IMR-90 (cell line): ENCODE data around the gene CSNK1D. TPM values are rescaled to one million over a fixed set of nuclear protein-coding genes. Genes with fewer than 3 reads are reported as not detected.

Experiments used
- ATAC-seq: fragments of 200-7000 bp; cut with Tn5 transposase; 2 replicates; pipeline ENCODE4 v1.9.1; 2020; ENCODE audit warnings: low read depth, mild to moderate bottlenecking, moderate library complexity
- BruUV-seq: library from RNA; stranded (reverse); fragments of 400-500 nt; replicated peaks from 2 replicates; lab custom pipeline; 2021; lab: Mats Ljungman, UMichigan
- CTCF ChIA-PET: fragments of 300-600 bp; formaldehyde crosslinking; extraction: SDS; loops from one replicate; lab custom pipeline; 2021; ENCODE audit warnings: antibody characterized with exemption; lab: Yijun Ruan, JAX
- POLR2A ChIA-PET: fragments of 300-600 bp; sonication (Branson Sonifier 250); formaldehyde crosslinking; loops from one replicate; lab custom pipeline; 2022; ENCODE audit warnings: antibody characterized with exemption; ENCODE audit not compliant: unreplicated experiment; lab: Charles Lee
- DNase-seq: peaks from one replicate; pipeline ENCODE4 v3.0.0; 2013
- H2AFZ ChIP-seq: replicated peaks from 2 replicates; pipeline ENCODE3; 2013; ENCODE audit warnings: low read length, mild to moderate bottlenecking; ENCODE audit not compliant: poor library complexity
- H2AK5ac ChIP-seq: 2 replicates; pipeline ENCODE4 v1.6.1; 2013; ENCODE audit warnings: low read depth, low read length, inconsistent platforms
- H2AK9ac ChIP-seq: replicated peaks from 2 replicates; pipeline ENCODE3; 2013; ENCODE audit warnings: mild to moderate bottlenecking, low read depth, low read length, moderate library complexity; ENCODE audit not compliant: poor library complexity
- H2BK120ac ChIP-seq: 2 replicates; pipeline ENCODE4 v1.6.1; 2013; ENCODE audit warnings: low read depth, low read length, inconsistent platforms
- H2BK15ac ChIP-seq: 3 replicates; pipeline ENCODE4 v1.6.1; 2013; ENCODE audit warnings: low read depth, low read length, inconsistent platforms
- H2BK20ac ChIP-seq: 2 replicates; pipeline ENCODE4 v1.6.1; 2013; ENCODE audit warnings: low read depth, mild to moderate bottlenecking, inconsistent platforms, low read length, moderate library complexity
- H2BK5ac ChIP-seq: 2 replicates; pipeline ENCODE4 v1.6.1; 2013; ENCODE audit warnings: mild to moderate bottlenecking, low read depth, low read length, inconsistent platforms; ENCODE audit not compliant: poor library complexity, severe bottlenecking
- H3K14ac ChIP-seq: replicated peaks from 2 replicates; pipeline ENCODE4 v1.6.1; 2013; ENCODE audit warnings: low read depth, low read length, inconsistent platforms
- H3K18ac ChIP-seq: 2 replicates; pipeline ENCODE4 v1.6.1; 2013; ENCODE audit warnings: low read depth, low read length, control low read depth
- H3K23ac ChIP-seq: 2 replicates; pipeline ENCODE4 v1.6.1; 2013; ENCODE audit warnings: low read depth, low read length, inconsistent platforms
- H3K27ac ChIP-seq: 2 replicates; pipeline ENCODE4 v1.5.1; 2013; ENCODE audit warnings: mild to moderate bottlenecking, control low read depth, low read length; ENCODE audit not compliant: insufficient read depth
- H3K27me3 ChIP-seq: 2 replicates; pipeline ENCODE4 v1.6.1; 2013; ENCODE audit warnings: low read length; ENCODE audit not compliant: control insufficient read depth, insufficient read depth
- H3K36me3 ChIP-seq: 2 replicates; pipeline ENCODE4 v1.6.1; 2013; ENCODE audit warnings: low read length, mixed read lengths; ENCODE audit not compliant: control insufficient read depth, insufficient read depth
- H3K4ac ChIP-seq: 2 replicates; pipeline ENCODE4 v1.6.1; 2013; ENCODE audit warnings: low read depth, low read length, inconsistent platforms
- H3K4me1 ChIP-seq: 2 replicates; pipeline ENCODE4 v1.6.1; 2013; ENCODE audit warnings: low read length, mixed read lengths; ENCODE audit not compliant: control insufficient read depth, insufficient read depth
- H3K4me2 ChIP-seq: 2 replicates; pipeline ENCODE4 v1.6.1; 2013; ENCODE audit warnings: low read depth, mild to moderate bottlenecking, control low read depth, low read length, moderate library complexity
- H3K4me3 ChIP-seq: 2 replicates; pipeline ENCODE4 v1.5.1; 2013; ENCODE audit warnings: low read depth, mild to moderate bottlenecking, control low read depth, low read length, moderate library complexity; ENCODE audit not compliant: insufficient read depth
- H3K56ac ChIP-seq: 2 replicates; pipeline ENCODE4 v1.6.1; 2013; ENCODE audit warnings: low read length, inconsistent platforms; ENCODE audit not compliant: insufficient read depth; ENCODE audit errors: extremely low read depth
- H3K79me1 ChIP-seq, 2 experiments: 2 replicates each; pipeline ENCODE4 v1.6.1; 2013; ENCODE audit warnings: low read length in 2 of 2, inconsistent platforms in 1 of 2, low read depth in 1 of 2
- H3K9ac ChIP-seq: 2 replicates; pipeline ENCODE4 v1.6.1; 2013; ENCODE audit warnings: low read depth, low read length, control low read depth
- H3K9me1 ChIP-seq: 2 replicates; pipeline ENCODE4 v1.6.1; 2013; ENCODE audit warnings: low read length, inconsistent platforms; ENCODE audit not compliant: insufficient read depth
- H3K9me3 ChIP-seq: 2 replicates; pipeline ENCODE4 v1.6.1; 2013; ENCODE audit warnings: low read length; ENCODE audit not compliant: control insufficient read depth, insufficient read depth
- H4K20me1 ChIP-seq: 2 replicates; pipeline ENCODE4 v1.6.1; 2013; ENCODE audit warnings: low read length, inconsistent platforms; ENCODE audit not compliant: insufficient read depth
- H4K5ac ChIP-seq: 2 replicates; pipeline ENCODE4 v1.6.1; 2013; ENCODE audit warnings: mild to moderate bottlenecking, low read depth, low read length, control low read depth
- H4K8ac ChIP-seq, 2 experiments: 2 replicates each; pipeline ENCODE4 v1.6.1; 2013; ENCODE audit warnings: low read depth in 2 of 2, low read length in 2 of 2, control low read depth in 1 of 2, inconsistent platforms in 1 of 2
- H4K91ac ChIP-seq: 2 replicates; pipeline ENCODE4 v1.6.1; 2013; ENCODE audit warnings: low read depth, low read length, inconsistent platforms; ENCODE audit not compliant: insufficient read depth
- CEBPB ChIP-seq: IDR thresholded peaks from 2 replicates; pipeline ENCODE4 v1.6.1; 2012; ENCODE audit warnings: low read depth, low read length, improper control_type of control experiment
- MAZ ChIP-seq: IDR thresholded peaks from 2 replicates; pipeline ENCODE4 v1.6.1; 2012; ENCODE audit warnings: low read depth, mild to moderate bottlenecking, low read length, improper control_type of control experiment, moderate library complexity, borderline replicate concordance
- RAD21 ChIP-seq: IDR thresholded peaks from 2 replicates; pipeline ENCODE4 v1.6.1; 2012; ENCODE audit warnings: low read length, improper control_type of control experiment
- WGBS, 2 experiments: methylation state at CpG; one replicate each; pipeline versions ENCODE4 v1.1.5 to v1.1.7; 2013; ENCODE audit warnings: missing lambda C conversion rate in 2 of 2; ENCODE audit not compliant: insufficient read length in 1 of 2; ENCODE audit errors: extremely low coverage in 2 of 2; 5-methylcytosine and 5-hydroxymethylcytosine counted together
- dilution Hi-C: fragments of 300-500 bp; cut with HindIII; formaldehyde crosslinking; loops from one replicate; pipeline ENCODE4 v1.14.3; 2018; ENCODE audit warnings: low sequenced_read_pairs; ENCODE audit not compliant: unreplicated experiment
- in situ Hi-C: fragments of 300-500 bp; cut with MboI; formaldehyde crosslinking; loops from 3 replicates; pipeline ENCODE4 v1.14.3; 2019; ENCODE audit warnings: low sequenced_read_pairs, inconsistent platforms, mixed read lengths
- intact Hi-C: fragments of 100-400 bp; cut with micrococcal nuclease; formaldehyde crosslinking; loops from 2 replicates; pipeline ENCODE4 v1.10.0; 2022
- polyA plus RNA-seq, 3 experiments: library from polyadenylated mRNA; depleted of rRNA; stranded (reverse); fragments of >200 nt; gene quantifications; 2 replicates each; pipeline ENCODE4 v1.2.3, GENCODE V29; 2012; ENCODE audit warnings: low replicate concordance in 1 of 3
- total RNA-seq: library from RNA; depleted of rRNA; stranded (reverse); fragments of >200 nt; gene quantifications from 2 replicates; pipeline ENCODE4 v1.2.3, GENCODE V29; 2012

Gene CSNK1D
- total and polyA plus RNA-seq, 2 of the 4 experiments (the other 2 are of a cell fraction), result 47.1 to 186 TPM

- dilution Hi-C loops, result no loop called here
- H3K79me1 ChIP-seq, result peaks cover 0 to 69% of the 10 kb centered on the region in 2 experiments; a peak in 2 of 4 replicates
- peak overlapping the region; percentile 79 for H2BK5ac ChIP-seq
- ATAC-seq, result peak; percentile 1
- H3K14ac ChIP-seq, result peak overlapping the region; percentile 48
- H3K9ac ChIP-seq, result peak overlapping the region; percentile 91
- H3K4ac ChIP-seq, result peak overlapping the region; percentile 80
- BruUV-seq, result no TSS peak
- H3K56ac ChIP-seq, result peak overlapping the region; percentile 60; the same call in 1 of the 2 replicates
- peak overlapping the region; percentile 63; the same call in 1 of the 2 replicates for H3K23ac ChIP-seq
- no peak overlapping the region for H2BK20ac ChIP-seq
- intact Hi-C loops, result loop anchor here (2.0 kb wide), 1 partner anchor 15 kb away; no protein-coding TSS in a partner anchor
- no peak for TF ChIP-seq RAD21
- TF ChIP-seq MAZ, result peak; percentile 57; the same call in 1 of the 2 replicates
- TF ChIP-seq CEBPB, result peak; percentile 65; the same call in 1 of the 2 replicates
- H4K5ac ChIP-seq, result peak overlapping the region; percentile 17; the same call in 1 of the 2 replicates
- H2BK15ac ChIP-seq, result no peak overlapping the region
- peaks cover 27% of the 10 kb centered on the region for H3K36me3 ChIP-seq
- no peaks in the 10 kb centered on the region for H3K9me1 ChIP-seq
- H4K91ac ChIP-seq, result peak overlapping the region; percentile 78; the same call in 1 of the 2 replicates
- H2AK9ac ChIP-seq, result peak overlapping the region; percentile 99
- peak overlapping the region; percentile 87 for H3K4me2 ChIP-seq
- CTCF ChIA-PET, result no interaction called here
- no peaks in the 10 kb centered on the region for H3K27me3 ChIP-seq
- WGBS, 2 experiments, result 9% methylated on average over 26 of the region's 42 CpGs; no CpG with 5 or more reads in 1 of the 2 experiments
- in situ Hi-C loops, result no loop called here
- H2AFZ ChIP-seq, result peak overlapping the region; percentile 16
- peak overlapping the region; percentile 47 to 76; a peak in 3 of 4 replicates for H4K8ac ChIP-seq
- H2AK5ac ChIP-seq, result peak overlapping the region; percentile 85; the same call in 1 of the 2 replicates
- DNase-seq, result peak; percentile 40
- H3K4me1 ChIP-seq, result peaks cover 43% of the 10 kb centered on the region
- peak overlapping the region; percentile 98 for H3K4me3 ChIP-seq
- peak overlapping the region; percentile 10; the same call in 1 of the 2 replicates for H2BK120ac ChIP-seq
- peaks cover 78% of the 10 kb centered on the region for H4K20me1 ChIP-seq
- no peaks in the 10 kb centered on the region for H3K9me3 ChIP-seq
- peak overlapping the region; percentile 39; the same call in 1 of the 2 replicates for H3K18ac ChIP-seq
- POLR2A ChIA-PET, result no interaction called here
- H3K27ac ChIP-seq, result peak overlapping the region; percentile 91
Observed at GRCh38 chr17:82231562-82232321, 41.8 kb downstream of the CSNK1D start.
